Measurements from ENCODE around the gene ACBD3. TPM values are rescaled to one million over a fixed set of nuclear protein-coding genes. Genes with fewer than 3 reads are reported as not detected.
A peak's percentile ranks its signal among the peaks of the same experiment; 100 is the strongest.

The ACBD3 gene
- total RNA-seq, 2 donors from 2014 or later = 27.0 to 34.3 TPM

DNA sequence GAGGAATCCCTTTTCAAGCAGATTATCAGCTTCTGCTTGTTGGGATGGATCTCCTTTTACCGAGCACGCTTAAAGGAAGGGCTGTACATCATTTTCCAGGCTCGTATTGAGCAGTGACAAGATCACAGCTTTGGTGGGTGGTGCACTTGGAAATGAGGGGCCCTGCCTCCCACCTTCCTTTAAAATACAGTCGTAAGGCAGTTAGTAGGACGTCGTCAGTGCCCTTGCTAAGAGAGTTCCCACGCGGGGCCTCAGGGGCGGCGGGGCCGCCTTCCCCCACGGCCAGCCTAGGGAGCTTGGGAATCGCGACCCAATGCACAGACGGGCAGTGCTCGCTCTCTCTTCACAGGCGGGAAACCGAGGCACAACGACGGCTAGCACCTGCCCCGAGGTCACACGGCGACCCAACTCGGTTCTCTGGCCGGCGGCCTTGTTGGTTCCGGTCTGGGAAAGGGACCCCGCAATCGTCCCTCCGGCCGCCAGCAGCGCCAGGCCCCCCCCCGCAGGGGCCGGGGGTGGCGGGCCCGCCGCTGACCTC lies 65.4 kb downstream of the ACBD3 start:
- no peaks in the 10 kb centered on the region for H3K36me3 ChIP-seq (replicated peaks in 1 of 2; ENCODE audit: insufficient read depth in 1 of 2, low read depth in 2 of 2)
- H3K27ac ChIP-seq = peak overlapping the region in 3 of 4 donors; percentile 87 to 93 (median 90)
- H3K27me3 ChIP-seq = no peaks in the 10 kb centered on the region
- TF ChIP-seq POLR2A (IDR thresholded peaks at IDR 0.05) = no peak
- TF ChIP-seq, protein P1, sequence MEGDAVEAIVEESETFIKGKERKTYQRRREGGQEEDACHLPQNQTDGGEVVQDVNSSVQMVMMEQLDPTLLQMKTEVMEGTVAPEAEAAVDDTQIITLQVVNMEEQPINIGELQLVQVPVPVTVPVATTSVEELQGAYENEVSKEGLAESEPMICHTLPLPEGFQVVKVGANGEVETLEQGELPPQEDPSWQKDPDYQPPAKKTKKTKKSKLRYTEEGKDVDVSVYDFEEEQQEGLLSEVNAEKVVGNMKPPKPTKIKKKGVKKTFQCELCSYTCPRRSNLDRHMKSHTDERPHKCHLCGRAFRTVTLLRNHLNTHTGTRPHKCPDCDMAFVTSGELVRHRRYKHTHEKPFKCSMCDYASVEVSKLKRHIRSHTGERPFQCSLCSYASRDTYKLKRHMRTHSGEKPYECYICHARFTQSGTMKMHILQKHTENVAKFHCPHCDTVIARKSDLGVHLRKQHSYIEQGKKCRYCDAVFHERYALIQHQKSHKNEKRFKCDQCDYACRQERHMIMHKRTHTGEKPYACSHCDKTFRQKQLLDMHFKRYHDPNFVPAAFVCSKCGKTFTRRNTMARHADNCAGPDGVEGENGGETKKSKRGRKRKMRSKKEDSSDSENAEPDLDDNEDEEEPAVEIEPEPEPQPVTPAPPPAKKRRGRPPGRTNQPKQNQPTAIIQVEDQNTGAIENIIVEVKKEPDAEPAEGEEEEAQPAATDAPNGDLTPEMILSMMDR (IDR thresholded peaks at IDR 0.05) = no peak
- peaks cover 32% of the 10 kb centered on the region for H3K4me1 ChIP-seq
- ATAC-seq = no peak
- intact Hi-C loops (cut with DNase I) = loop anchor here (5.0 kb wide), 1 partner anchor 76 kb away; no protein-coding TSS in a partner anchor
- H3K4me3 ChIP-seq = no peak overlapping the region
- no peak for DNase-seq
- 12 to 40% methylated on average over 7 to 36 of the region's 37 CpGs for WGBS, 2 donors
- H3K9me3 ChIP-seq = no peaks in the 10 kb centered on the region

DNA sequence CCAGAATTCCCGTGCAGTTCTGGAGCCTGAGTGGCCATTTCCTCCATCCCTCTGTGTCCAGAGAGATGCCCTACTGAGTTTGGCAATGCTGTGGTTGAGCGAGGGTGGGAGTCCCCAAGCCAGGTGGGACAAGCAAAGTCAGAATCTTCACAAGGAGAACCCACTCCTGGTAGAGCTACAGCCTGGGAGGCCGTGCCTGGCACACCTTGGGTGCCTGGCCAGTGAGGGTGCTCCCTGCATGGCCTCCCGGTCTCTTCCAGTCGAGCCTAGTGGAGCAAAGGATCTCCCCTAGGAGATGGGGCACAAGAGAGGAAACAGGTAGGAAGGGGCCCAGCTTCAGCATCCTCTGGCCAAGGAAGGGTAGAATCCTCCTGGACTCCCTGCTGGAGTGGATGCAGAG lies 66.1 kb downstream of the ACBD3 start:
- Histone ChIP-seq H3K9me3 (no peaks in the 10 kb centered on the region), H3K4me1 (peaks cover 27% of the 10 kb centered on the region), H3K27ac (no peak overlapping the region), H3K36me3 (replicated peaks in 1 of 2; ENCODE audit: insufficient read depth in 1 of 2, low read depth in 2 of 2) (no peaks in the 10 kb centered on the region), H3K27me3 (no peaks in the 10 kb centered on the region), H3K4me3 (no peak overlapping the region)
- intact Hi-C loops (cut with DNase I) = loop anchor here (5.0 kb wide), 1 partner anchor 77 kb away; no protein-coding TSS in a partner anchor
- 78 to 81% methylated on average over 4 to 5 of the region's 5 CpGs for WGBS, 2 donors
- ATAC-seq (no peak), DNase-seq (no peak)
- TF ChIP-seq, protein P1 (IDR thresholded peaks at IDR 0.05) = no peak
- no peak for TF ChIP-seq POLR2A (IDR thresholded peaks at IDR 0.05)

DNA sequence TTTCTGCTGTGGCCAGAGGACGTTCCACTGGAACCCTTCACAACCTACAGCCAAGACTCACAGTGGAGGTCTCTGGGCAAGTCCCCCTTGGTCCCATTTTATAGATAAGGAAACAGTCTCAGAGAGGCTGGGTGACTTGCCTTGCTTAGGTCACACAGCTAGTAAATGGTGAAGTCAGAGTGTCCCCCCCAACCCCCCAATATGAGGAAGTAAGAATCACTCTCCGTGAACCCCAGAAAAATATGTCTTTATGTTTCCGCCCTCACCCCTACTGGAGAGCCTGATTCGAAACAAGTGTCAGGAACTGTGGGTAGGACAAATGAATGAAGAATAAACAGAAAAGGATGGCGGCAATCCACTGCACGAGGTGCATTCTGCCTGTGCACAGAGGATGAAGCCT lies 67.4 kb downstream of the ACBD3 start:
- H3K4me1 ChIP-seq = peaks cover 21% of the 10 kb centered on the region
- H3K36me3 ChIP-seq (replicated peaks in 1 of 2; ENCODE audit: insufficient read depth in 1 of 2, low read depth in 2 of 2) = no peaks in the 10 kb centered on the region
- H3K9me3 ChIP-seq = no peaks in the 10 kb centered on the region
- DNase-seq (no peak), ATAC-seq (no peak)
- TF ChIP-seq, protein P1 (IDR thresholded peaks at IDR 0.05) = no peak
- TF ChIP-seq POLR2A (IDR thresholded peaks at IDR 0.05) = no peak
- 78 to 83% methylated on average over 6 of the region's 6 CpGs for WGBS, 2 donors
- H3K4me3 ChIP-seq = no peak overlapping the region
- intact Hi-C loops (cut with DNase I) = loop anchor here (5.0 kb wide), 1 partner anchor 52 kb away; no protein-coding TSS in a partner anchor
- no peak overlapping the region for H3K27ac ChIP-seq
- no peaks in the 10 kb centered on the region for H3K27me3 ChIP-seq

DNA sequence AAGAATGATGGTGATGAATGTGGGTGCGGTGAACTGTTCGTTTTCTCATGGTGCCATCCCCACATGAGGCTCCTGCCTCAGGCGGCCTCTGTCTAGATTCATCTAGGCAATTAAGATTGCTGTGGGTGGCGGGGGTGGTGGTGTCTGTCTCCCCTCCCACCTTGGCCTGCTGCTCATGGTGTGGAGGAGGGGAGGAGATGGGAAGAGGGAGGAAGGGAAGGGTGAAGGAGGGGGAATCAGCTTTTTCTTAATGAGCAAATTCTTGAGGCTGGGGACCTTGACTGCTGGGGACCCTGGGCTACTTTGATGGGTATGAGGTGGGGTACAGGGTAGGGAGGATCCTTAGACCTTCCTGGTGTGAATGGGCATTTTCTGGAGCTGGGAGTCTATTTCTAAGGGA lies 68.2 kb downstream of the ACBD3 start:
- TF ChIP-seq, protein P1 (IDR thresholded peaks at IDR 0.05) = no peak
- TF ChIP-seq POLR2A (IDR thresholded peaks at IDR 0.05) = no peak

DNA sequence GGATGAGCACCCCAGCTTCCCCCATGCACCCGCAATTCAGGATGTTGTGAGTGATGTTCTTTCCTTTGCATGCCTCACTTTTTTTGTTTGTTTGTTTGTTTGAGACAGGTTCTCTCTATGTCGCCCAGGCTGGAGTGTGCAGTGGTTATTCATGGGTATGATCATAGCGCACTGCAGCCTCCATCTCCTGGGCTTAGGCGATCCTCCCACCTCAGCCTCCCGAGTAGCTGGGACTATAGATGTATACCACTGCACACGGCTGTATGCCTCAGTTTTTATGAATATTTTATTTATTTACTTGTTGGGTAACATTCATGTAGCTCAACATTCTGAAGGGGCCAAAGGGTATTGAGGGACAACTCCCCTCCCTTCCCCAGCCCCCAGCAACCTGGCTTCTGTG lies 69.2 kb downstream of the ACBD3 start:
- Histone ChIP-seq H3K4me1 (peaks cover 5% of the 10 kb centered on the region), H3K4me3 (no peak overlapping the region), H3K27me3 (no peaks in the 10 kb centered on the region), H3K27ac (no peak overlapping the region), H3K36me3 (replicated peaks in 1 of 2; ENCODE audit: insufficient read depth in 1 of 2, low read depth in 2 of 2) (no peaks in the 10 kb centered on the region), H3K9me3 (no peaks in the 10 kb centered on the region)
- 76 to 88% methylated on average over 6 of the region's 6 CpGs for WGBS, 2 donors
- no peak for DNase-seq
- intact Hi-C loops (cut with DNase I) = loop anchor here (5.0 kb wide), 1 partner anchor 50 kb away; no protein-coding TSS in a partner anchor
- TF ChIP-seq, protein P1 (IDR thresholded peaks at IDR 0.05) = no peak
- TF ChIP-seq POLR2A (IDR thresholded peaks at IDR 0.05) = no peak
- ATAC-seq = no peak

More for the DNA sequence above, 68.2 kb downstream of the ACBD3 start:
- intact Hi-C loops (cut with DNase I) = loop anchor here (5.0 kb wide), 1 partner anchor 51 kb away; no protein-coding TSS in a partner anchor
- Histone ChIP-seq H3K9me3 (no peaks in the 10 kb centered on the region), H3K4me3 (no peak overlapping the region), H3K27me3 (no peaks in the 10 kb centered on the region), H3K27ac (no peak overlapping the region), H3K4me1 (peaks cover 15% of the 10 kb centered on the region), H3K36me3 (replicated peaks in 1 of 2; ENCODE audit: insufficient read depth in 1 of 2, low read depth in 2 of 2) (no peaks in the 10 kb centered on the region)
- WGBS, 2 donors = 89 to 91% methylated on average over 4 of the region's 4 CpGs
- DNase-seq (no peak), ATAC-seq (no peak)

All from body of pancreas (tissue), 4 donors.